SK-N-MC (cell line): ENCODE measurements around the gene KMT5B.
"Not testable (repeated sequence)": the region's sequence is repeated elsewhere in the genome, so short reads cannot be mapped to it uniquely, and the experiment has no call there.

Experiments
- DNase-seq: peaks from one replicate; pipeline ENCODE4 v3.0.0-alpha.2; 2011; ENCODE audit warnings: low read depth, low spot score
- H3K27ac ChIP-seq: fragments of 200-600 bp; sonication (generic); 2 replicates; pipeline ENCODE4 v1.5.1; 2016; ENCODE audit warnings: mixed run types
- H3K36me3 ChIP-seq: fragments of 200-600 bp; sonication (generic); 2 replicates; pipeline ENCODE4 v1.6.1; 2017; ENCODE audit warnings: antibody characterized with exemption, low read length, mixed read lengths; ENCODE audit not compliant: insufficient read depth
- H3K4me3 ChIP-seq: fragments of 200-600 bp; sonication (generic); 2 replicates; pipeline ENCODE4 v1.5.1; 2016
- H3K9ac ChIP-seq: fragments of 200-600 bp; sonication (generic); 2 replicates; pipeline ENCODE4 v1.8.0; 2017; ENCODE audit warnings: mixed run types, mixed read lengths; ENCODE audit not compliant: insufficient read length
- H3K9me3 ChIP-seq: fragments of 200-600 bp; sonication (generic); 2 replicates; pipeline ENCODE4 v1.6.1; 2017; ENCODE audit warnings: low read depth, mild to moderate bottlenecking, antibody characterized with exemption, low read length, moderate library complexity, mixed read lengths
- EZH2 ChIP-seq: fragments of 200-600 bp; sonication (generic); IDR thresholded peaks from one replicate; pipeline ENCODE4 v1.6.1; 2017; ENCODE audit warnings: antibody characterized with exemption
- FOXP2 ChIP-seq: optimal IDR thresholded peaks from 2 replicates; pipeline ENCODE3; 2011; ENCODE audit warnings: mild to moderate bottlenecking, moderate library complexity; ENCODE audit not compliant: insufficient read depth; ENCODE audit errors: extremely low read length, control extremely low read depth
- POLR2AphosphoS5 ChIP-seq: IDR thresholded peaks from 2 replicates; pipeline ENCODE4 v1.6.1; 2012; ENCODE audit warnings: mild to moderate bottlenecking, low read depth, low read length, borderline replicate concordance

KMT5B gene

DNA sequence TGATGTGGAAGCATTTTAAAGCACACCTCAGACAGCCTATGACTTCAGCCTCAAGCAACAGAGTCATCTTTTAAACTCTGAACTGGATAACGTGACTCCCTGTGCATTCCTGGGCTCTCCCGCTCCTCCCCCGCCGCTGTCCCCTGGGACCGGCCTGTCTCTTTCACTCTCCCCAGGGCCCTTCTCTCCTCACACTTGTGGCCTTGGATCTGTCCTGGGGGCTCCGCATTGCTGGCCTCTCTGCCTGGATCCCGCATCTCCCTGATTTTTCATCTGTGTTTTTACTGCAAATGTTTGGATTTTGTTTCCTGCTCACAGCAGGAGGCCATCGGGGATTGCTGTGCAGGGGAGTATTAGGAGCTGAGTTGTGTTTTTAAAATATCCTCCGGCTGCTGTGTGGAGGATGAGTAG lies 43.2 kb upstream of the KMT5B start:
- no peak for TF ChIP-seq FOXP2
- TF ChIP-seq POLR2AphosphoS5: no peak
- no peak for TF ChIP-seq EZH2
- Histone ChIP-seq H3K9ac (peak overlapping the region; percentile 39), H3K36me3 (no peaks in the 10 kb centered on the region), H3K4me3 (peak overlapping the region; percentile 74), H3K27ac (peak overlapping the region; percentile 92), H3K9me3 (no peaks in the 10 kb centered on the region)
- peak; percentile 47 for DNase-seq

- H3K36me3 ChIP-seq: no peaks in the 10 kb centered on the region
- H3K9me3 ChIP-seq: no peaks in the 10 kb centered on the region
- TF ChIP-seq POLR2AphosphoS5 (no peak), EZH2 (no peak), FOXP2 (no peak)
- H3K9ac ChIP-seq: no peak overlapping the region
- no peak overlapping the region for H3K4me3 ChIP-seq
- H3K27ac ChIP-seq: no peak overlapping the region
- no peak for DNase-seq
Observed at GRCh38 chr11:68255526-68255925, 42.4 kb upstream of the KMT5B start.

- no peaks in the 10 kb centered on the region for H3K36me3 ChIP-seq
- H3K9me3 ChIP-seq: no peaks in the 10 kb centered on the region
- DNase-seq: no peak
- no peak overlapping the region for H3K4me3 ChIP-seq
- TF ChIP-seq EZH2 (no peak), POLR2AphosphoS5 (no peak), FOXP2 (no peak)
- no peak overlapping the region for H3K9ac ChIP-seq
- no peak overlapping the region for H3K27ac ChIP-seq
Observed at GRCh38 chr11:68254421-68254820, 41.3 kb upstream of the KMT5B start.

- no peak overlapping the region for H3K27ac ChIP-seq
- TF ChIP-seq FOXP2 (no peak), POLR2AphosphoS5 (no peak), EZH2 (no peak)
- no peaks in the 10 kb centered on the region for H3K36me3 ChIP-seq
- DNase-seq: no peak
- H3K9me3 ChIP-seq: no peaks in the 10 kb centered on the region
- H3K4me3 ChIP-seq: no peak overlapping the region
- no peak overlapping the region for H3K9ac ChIP-seq
Observed at GRCh38 chr11:68251765-68252164, 38.7 kb upstream of the KMT5B start.

DNA sequence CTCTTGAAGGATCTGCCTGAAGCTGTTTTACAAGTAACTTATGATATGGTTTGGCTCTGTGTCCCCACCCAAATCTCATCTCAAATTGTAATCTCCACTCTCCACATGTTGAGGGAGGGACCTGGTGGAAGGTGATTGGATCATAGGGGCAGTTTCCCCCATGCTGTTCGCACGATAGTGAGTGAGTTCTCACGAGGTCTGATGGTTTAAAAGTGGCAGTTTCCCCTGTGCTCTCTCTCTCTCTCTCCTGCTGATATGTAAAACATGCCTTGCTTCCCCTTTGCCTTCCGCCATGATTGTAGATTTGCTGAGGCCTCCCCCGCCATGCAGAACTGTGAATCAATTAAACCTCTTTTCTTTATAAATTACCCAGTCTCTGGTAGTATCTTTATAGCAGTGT lies 31.8 kb upstream of the KMT5B start:
- not testable (repeated sequence) for H3K9me3 ChIP-seq, DNase-seq, H3K36me3 ChIP-seq, H3K9ac ChIP-seq, H3K4me3 ChIP-seq, H3K27ac ChIP-seq

- H3K9me3 ChIP-seq, DNase-seq, H3K9ac ChIP-seq: not testable (repeated sequence)
Observed at GRCh38 chr11:68243847-68244246, 30.8 kb upstream of the KMT5B start.

DNA sequence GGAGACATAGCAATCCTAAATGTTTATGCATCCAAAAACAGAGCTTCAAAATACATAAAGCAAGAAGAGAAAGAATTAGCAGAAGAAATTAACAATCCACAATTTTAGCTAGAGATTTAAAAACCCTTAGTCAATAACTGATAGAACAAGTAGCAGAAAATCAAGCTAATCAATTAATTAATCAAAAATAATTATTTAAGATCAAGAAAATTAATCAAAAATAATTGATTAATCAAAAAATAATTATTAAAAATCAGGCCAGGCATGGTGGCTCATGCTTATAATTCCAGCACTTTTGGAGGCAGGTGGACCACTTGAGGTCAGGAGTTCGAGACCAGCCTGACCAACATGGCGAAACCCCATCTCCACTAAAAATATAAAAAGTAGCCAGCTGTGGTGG lies 29.5 kb upstream of the KMT5B start:
- no peaks in the 10 kb centered on the region for H3K9me3 ChIP-seq
- no peak for DNase-seq
- H3K27ac ChIP-seq: no peak overlapping the region
- no peak for TF ChIP-seq FOXP2
- H3K36me3 ChIP-seq: no peaks in the 10 kb centered on the region
- H3K9ac ChIP-seq: no peak overlapping the region
- H3K4me3 ChIP-seq: no peak overlapping the region

More at GRCh38 chr11:68243847-68244246, 30.8 kb upstream of the KMT5B start:
- not testable (repeated sequence) for H3K4me3 ChIP-seq, H3K36me3 ChIP-seq, H3K27ac ChIP-seq

- H3K9me3 ChIP-seq: no peaks in the 10 kb centered on the region
- H3K36me3 ChIP-seq: no peaks in the 10 kb centered on the region
- no peak overlapping the region for H3K9ac ChIP-seq
- H3K4me3 ChIP-seq: no peak overlapping the region
- H3K27ac ChIP-seq: no peak overlapping the region
- TF ChIP-seq EZH2: no peak
- TF ChIP-seq FOXP2: no peak
- no peak for TF ChIP-seq POLR2AphosphoS5
- DNase-seq: no peak
Observed at GRCh38 chr11:68231621-68232020, 18.5 kb upstream of the KMT5B start.

GRCh38 chr11:68229601-68230000 lies 16.5 kb upstream of the KMT5B start:
- Histone ChIP-seq H3K36me3 (no peaks in the 10 kb centered on the region), H3K4me3 (no peak overlapping the region), H3K9me3 (no peaks in the 10 kb centered on the region), H3K27ac (no peak overlapping the region), H3K9ac (no peak overlapping the region)
- no peak for TF ChIP-seq POLR2AphosphoS5
- TF ChIP-seq EZH2: no peak
- no peak for DNase-seq

- H3K9me3 ChIP-seq: no peaks in the 10 kb centered on the region
- no peak for DNase-seq
- no peak overlapping the region for H3K27ac ChIP-seq
- H3K36me3 ChIP-seq: no peaks in the 10 kb centered on the region
- H3K9ac ChIP-seq: no peak overlapping the region
- H3K4me3 ChIP-seq: no peak overlapping the region
- TF ChIP-seq FOXP2: no peak
- no peak for TF ChIP-seq POLR2AphosphoS5
- no peak for TF ChIP-seq EZH2
Observed at GRCh38 chr11:68226421-68226820, 13.3 kb upstream of the KMT5B start.
